NK-92 treated with Interleukin-12 subunit alpha and Interleukin-12 subunit beta, amount 100 ng/mL, for 24 hours (cell line): Measurements from ENCODE around the gene TPD52L2.

Experiments
- DNase-seq: peaks from one replicate; lab custom pipeline; 2025; lab: John Stamatoyannopoulos, UW

TPD52L2 gene

DNA sequence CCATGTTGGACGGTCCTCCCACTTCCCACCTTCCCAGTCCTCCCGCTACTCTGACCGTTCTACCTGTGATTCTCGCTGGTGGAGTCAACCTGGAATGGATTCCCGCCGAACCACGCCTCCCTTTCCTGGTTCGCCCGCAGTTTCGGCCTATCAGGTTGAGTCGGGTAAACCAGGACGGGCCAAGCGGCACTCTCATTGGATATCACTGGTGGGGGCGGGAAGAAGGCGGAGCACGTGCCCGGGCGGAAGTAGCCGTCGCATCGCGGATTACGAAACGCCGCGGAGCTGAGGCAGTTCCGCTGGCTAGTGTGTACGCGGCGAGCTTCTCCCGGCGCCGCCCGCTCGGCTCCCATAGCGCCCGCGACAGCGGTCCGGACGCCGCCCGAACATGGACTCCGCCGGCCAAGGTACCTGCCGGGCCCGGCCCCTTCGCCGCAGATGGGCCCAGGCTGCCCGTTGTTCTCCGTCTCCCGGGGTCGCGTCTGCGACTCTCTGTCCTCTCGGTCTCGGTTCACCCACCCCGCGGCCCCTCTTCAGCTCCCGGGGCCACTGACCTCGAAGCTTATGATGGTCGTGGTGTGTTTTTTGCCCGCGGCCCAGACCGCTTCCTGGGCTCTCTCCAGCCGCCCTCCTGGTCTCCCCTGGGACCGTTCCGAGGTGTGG is at the start of gene TPD52L2:
TPD52L2 (plus strand) TSS at position 293 of the 663 bp plus-strand sequence; CDS start at position 389, 96 bp downstream.
- DNase-seq: peak; percentile 98

DNA sequence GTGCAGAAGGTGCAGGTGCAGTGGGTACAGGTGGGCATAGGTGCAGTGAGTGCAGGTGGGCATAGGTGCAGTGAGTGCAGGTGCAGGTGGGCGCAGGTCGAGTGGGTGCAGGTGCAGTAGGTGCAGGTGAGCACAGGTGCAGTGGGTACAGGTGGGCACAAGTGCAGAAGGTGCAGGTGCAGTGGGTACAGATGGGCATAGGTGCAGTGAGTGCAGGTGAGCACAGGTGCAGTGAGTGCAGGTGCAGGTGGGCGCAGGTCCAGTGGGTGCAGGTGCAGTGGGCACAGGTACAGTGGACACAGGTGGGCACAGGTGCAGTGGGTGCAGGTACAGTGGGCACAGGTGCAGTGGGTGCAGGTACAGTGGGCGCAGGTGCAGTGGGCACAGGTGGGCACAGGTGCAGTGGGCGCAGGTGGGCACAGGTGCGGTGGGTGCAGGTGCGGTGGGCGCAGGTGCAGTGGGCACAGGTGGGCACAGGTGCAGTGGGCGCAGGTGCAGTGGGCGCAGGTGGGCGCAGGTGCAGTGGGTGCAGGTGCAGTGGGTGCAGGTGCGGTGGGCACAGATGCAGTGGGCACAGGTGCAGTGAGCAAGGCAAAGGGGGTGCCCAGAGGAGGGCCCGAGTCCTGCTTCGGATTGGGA is 49.3 kb upstream of the TPD52L2 start:
- no peak for DNase-seq

DNA sequence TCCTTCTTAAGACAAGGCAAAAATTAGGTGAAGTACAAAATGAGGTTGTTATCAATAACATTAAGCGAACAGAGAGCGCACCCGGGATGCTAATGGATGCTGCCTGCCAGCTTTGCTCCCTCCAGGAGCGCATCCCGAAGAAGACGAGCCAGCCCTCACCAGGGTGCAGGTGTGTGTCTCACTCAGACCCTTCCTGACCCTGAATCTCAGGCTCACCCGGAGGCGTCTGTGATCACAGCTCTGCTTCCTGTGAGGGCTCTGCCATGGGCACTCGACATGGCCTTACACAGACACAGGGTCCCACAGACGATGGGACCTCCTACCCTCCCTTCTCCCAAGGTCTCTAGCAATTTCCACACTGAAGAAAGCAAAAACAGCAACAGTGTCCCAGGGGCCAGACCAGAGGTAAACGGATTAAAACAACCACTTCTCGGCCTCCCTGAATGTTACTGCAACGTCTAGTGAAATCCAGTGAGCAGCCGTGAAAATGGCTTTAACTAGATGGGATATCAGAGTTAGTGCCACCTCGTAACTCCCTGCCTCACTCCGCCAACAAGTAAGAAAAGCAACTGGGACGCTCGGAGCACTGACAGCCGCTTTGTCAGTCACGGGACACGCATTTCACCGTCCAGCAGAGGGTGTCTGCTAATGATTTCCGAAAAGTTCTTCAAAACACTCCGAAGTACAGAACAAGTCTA is 45.7 kb upstream of the TPD52L2 start:
- DNase-seq: no peak

DNA sequence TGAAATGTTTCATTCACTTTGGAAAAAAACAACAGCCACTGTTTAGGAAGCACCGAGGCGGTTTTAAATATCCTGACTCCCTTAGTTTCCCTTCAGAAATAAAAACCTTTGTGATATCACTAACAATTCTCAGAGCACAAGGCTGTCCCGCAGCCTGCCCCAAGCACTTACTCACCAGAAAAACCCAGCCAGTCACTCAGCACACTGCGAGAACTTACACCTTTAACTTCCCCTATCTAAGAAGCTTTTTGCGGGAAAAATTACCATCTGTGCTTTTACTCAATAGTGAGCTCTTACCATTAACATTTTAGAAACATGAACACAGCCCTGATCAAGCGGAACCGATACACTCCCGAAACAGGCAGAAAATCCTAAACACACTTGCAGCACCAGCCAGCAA is 43.3 kb upstream of the TPD52L2 start:
- DNase-seq: no peak

DNA sequence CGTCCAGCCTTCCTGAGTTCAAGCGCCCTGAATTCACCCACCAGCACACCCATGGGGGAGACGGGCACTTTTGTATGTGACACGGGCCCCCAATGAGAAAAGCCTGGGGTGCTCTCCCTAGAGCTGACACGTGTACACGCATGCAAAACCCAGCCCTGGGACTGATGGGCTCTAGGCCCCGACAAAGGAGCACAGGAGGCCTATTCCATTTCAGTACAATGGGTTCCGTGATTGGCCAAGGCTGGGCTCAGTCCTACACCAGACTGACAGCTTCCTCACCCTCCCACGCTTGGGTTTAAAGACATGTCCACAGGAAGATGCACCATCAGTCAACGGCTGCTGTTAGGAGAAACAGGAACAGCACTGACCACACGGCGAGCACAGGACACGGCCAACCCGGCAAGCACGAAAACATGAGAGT is 42.8 kb upstream of the TPD52L2 start:
- DNase-seq: no peak

DNA sequence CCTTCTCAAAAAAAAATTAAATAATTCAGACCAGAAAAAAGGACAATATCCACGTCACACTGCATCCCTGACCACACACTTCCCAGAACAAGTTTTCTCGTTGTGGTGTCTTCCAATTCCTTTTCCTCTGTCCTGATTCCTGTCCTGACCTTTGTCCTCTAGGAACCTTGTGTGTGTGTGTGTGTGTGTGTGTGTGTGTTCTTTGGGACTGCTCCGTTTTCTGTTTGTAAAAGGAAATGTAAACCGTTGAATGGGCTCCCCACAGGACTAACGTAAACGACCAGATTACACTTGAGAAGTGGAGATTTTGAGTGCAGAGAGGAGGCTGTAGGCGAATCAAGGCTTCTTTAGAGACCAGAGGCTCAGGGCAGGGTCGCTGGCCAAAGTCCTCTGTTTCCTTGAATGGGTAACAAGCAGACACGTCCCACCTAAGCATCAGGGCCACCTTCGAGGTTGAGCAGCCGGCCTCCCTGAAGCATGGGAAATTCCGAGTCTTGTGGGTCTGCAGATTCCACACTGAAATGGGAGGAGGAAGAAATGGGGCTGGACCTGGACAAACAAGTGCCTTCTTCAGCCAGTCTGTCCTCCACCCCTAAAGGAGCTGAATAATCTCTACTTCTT is 41.3 kb upstream of the TPD52L2 start:
- no peak for DNase-seq

DNA sequence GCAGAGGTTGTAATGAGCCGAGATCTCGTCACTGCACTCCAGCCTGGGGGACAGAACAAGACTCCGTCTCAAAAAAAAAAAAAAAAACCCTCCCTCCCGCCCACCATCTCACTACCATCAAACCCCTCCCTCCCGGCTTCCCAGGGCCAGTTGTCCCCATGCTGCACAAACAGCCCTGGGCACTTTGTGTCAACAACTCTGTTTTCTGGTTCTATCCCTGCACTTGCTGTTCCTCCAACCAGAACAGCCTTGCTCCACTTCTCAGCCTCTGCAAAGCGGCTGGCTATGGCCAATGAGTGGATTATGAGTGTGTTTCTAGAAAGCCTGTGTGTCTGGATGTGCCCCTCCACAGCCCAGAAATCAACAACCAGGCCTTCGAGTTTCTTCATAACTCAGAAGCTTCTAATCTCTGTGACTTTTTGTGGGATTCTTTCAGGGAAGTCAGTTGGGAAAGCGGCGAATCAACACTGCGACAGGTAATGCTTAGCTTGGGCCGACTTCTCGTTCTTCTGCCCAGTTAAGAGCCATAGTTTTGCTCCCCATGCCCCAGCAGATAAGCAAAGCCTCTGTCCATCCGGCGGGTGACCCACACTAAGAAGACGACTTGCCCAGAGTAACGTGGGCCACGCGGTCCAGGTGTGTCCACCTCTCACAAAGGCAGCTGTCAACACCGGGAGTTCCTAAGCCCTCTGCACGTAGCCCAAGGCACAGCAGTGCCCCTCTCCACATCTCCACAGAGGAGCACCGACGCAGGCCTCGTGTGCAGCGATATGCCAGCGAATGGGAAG is 39.5 kb upstream of the TPD52L2 start:
- DNase-seq: no peak

DNA sequence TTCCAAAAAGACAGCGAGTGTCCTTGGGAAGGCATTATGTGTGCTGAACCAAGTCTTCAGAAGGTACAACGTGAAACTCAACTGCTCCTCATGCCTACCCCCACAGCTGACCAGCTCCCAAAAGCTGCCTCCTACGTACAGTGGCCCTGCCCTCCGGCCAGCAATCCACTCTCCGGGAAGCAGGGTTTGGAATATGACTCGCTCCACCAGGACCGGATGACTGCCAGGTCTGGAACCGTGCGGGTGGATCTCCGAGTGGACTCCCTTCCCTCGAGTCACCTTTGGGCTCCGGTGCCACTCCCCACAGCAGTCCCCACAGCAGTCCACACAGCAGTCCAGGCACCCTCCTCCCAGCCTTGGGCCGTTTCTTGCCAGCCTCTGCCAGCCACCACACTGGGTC is 38.3 kb upstream of the TPD52L2 start:
- DNase-seq: no peak

DNA sequence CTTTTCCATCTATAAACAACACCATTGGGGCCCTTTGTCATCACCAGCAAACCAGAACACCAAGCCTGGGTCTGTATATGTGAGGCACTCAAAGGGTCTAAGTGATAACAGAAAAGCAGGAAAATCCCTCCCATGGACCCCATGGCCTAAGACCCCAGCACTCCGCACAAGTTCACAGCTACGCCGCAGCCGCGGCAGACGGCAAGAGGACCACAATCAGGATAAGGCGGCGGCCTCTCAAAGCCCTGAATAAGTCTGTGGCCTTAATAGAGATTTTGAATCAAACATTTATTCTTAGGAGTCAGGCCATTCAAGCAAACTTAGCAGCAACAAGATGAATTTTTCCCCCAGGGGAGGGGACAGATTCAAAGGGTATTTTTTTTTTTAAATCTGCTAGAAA is 36.9 kb upstream of the TPD52L2 start:
- no peak for DNase-seq

DNA sequence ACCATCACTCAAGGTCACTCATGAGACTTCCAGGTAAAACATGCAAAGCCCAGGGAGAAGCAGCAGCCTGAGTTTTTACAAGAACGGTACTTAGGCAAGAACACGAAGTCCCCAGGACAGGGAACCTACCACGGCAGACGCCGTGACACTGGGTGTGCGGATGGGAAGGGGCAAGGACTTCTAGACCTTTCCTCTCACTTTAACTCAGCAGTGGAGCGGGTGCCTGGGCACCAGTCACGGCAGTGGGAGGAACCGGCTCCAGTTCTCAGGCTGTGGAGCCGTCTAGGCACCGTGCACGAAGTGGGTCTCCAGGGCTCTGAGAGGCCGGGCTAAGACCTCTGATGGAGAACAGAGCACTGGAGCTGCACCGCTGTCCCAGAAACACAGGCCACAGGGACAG is 36.5 kb upstream of the TPD52L2 start:
- DNase-seq: no peak

DNA sequence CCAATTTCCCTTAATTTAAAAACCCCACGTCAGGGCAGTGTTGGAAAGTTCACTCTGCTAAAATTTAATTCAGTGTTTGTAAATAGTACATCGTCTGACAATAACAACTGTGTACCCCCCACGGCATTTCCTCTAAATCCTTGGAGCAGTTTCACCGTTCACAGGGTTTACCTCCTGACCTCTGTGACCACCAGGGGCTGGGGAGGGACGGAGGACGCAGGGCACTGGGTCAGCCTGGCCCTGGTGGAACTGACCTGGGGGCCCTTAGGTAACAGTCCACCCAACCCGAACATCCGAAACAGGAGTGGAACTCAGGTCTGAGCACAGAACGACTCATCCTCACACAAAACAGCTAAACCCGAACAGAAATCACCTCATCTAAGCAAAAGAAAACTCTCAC is 36.1 kb upstream of the TPD52L2 start:
- DNase-seq: no peak

DNA sequence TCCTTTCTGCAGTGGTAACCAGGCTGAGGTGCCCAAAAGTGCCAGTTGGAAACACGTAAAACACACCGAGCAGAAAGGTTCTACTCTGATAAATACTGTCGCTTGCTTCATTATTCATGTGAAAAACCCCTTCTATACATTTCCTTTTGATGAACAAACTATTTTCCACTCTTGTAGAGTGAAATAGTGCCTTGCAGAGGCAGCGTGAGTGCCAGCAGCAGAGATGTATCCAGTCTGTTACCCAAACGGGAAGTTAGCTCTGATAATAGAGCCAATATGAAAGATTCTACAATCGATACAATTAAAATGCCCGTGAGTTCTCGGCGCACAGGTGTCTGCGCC is 35.5 kb upstream of the TPD52L2 start:
- DNase-seq: no peak

DNA sequence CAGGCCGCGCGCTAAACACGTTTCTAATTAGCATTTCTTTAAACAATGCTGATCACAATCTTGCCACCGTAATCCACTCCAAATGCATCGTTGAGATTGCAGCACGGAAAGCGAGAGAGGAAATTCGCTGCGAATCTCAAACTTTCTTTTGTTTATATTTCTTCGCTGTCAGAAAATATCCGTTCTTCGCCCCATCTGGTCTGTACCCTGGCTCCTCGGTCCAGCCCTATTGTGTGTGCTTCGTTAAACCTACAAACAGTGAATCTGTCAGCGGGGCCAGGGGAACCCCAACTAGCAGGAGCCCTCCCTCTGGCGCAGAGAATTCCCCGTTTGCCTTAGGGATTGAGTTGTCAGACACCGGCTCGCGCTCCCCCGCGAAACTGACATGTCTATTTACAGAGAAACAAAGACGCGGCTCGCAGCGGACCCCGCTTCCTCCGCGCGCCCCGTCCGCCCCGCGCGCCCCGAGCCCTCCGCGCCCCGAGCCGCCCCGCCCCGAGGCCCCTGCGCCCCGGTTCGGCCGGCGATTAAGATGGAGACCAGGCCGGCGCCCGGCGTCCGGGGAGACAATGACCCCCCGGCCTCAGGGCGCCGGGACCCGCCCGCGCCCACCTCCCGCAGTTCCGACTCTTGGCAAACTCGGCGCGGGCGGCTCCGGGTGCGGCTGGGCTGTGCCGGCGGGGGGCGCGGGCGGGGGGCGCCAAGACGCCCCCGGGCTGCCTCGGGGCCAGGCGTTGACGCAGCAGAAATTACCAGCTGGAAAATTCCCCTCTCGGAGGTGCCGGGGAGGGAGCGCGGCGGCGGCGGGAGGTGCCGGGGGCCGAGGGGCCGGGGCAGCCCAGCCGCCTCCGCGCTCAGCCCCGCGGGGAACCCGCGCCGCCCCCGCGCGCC is 34.9 kb upstream of the TPD52L2 start:
- DNase-seq: no peak

DNA sequence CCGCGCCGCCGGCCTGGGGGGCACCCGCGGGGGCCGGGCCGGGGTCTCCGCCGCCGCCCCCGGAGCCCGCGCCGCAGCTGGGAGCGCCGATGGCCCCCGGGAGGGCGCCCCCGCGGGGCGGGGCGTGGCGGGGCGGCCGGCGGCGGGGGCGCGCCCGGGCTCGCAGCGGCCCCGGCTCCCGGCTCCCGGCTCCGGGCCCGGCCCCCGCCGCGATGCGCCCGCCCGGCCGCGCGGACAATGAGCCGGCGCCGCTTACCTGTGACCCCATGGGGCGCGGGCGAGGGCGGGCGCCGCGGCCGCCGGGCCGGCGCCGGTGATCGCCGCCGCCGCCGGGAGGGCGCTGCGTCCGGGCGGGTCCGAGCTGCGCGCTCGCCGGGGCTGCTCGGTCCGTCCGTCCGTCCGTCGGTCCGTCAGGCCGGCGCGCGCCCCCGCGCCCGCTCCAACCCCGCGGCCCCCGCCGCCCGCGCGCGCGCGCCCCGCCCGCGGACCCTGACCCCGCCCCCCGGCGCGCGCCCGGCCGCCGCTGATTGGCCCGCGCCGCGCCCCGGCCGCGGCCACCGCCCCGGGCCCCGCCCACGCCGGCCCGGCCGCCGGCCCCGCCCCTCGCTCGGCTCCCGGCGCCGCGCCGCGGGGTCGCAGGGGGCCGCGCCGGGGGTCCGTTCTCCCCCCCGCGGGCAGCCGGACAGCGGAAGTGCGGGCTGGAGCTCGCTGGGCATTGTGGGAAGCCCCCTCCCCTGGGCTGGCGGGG is 34.1 kb upstream of the TPD52L2 start, which contains the start of gene ZBTB46:
ZBTB46 (minus strand) TSS at position 424 of the 748 bp plus-strand sequence. CDS start 40,507 bp downstream, outside the sequence.
- DNase-seq: no peak

DNA sequence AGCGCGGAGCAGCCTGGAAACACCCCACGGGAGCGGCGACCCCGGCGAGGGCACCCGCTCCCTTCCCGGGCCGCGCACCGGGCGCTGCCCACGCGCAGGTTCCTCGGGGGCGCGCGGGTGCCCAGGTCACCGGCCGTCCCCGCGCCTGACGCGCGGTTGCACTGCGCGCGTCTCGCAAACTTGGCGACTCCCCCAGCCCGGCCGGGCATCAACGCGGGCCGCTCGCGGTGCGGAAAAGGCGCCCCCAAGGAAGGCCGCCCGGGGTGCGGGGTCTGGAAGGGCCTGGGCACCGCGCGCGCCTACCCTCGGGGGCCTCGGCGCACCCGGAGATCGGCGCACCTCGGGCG is 33.5 kb upstream of the TPD52L2 start:
- no peak for DNase-seq

DNA sequence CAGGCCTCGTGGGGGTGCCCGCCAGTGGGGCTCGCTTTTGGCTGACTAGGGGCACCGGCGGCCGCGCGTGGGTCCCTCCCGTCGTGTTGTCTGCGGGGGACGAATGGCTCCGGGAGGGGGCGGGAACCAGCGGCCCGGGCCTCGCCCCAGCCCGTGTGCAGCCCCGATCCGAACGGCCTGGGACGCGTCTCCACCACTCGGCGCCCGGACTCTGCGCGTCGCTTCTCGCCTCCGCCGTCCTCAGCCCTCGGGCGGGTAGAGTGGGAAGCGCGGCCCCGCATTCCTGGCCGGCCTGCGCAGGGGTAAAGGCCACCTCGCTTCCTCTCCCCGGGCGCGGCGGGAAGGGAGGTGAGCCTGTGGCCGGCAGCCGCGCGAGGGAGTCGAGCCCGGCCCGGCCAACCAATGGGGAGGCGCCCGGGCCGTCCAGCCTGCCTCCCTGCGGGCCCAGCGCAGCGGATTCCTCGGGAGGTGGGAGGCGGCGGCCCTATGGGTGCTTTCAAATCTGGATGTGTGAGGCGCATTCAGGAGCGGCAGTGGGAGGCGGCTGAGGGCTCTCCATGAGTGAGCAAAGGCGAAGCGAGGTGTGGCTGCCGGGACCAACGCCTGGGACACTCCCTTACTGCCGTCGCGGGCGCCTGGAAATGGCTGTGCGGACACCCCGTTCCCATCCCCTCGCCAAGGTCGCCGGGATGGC is 32.9 kb upstream of the TPD52L2 start:
- no peak for DNase-seq

DNA sequence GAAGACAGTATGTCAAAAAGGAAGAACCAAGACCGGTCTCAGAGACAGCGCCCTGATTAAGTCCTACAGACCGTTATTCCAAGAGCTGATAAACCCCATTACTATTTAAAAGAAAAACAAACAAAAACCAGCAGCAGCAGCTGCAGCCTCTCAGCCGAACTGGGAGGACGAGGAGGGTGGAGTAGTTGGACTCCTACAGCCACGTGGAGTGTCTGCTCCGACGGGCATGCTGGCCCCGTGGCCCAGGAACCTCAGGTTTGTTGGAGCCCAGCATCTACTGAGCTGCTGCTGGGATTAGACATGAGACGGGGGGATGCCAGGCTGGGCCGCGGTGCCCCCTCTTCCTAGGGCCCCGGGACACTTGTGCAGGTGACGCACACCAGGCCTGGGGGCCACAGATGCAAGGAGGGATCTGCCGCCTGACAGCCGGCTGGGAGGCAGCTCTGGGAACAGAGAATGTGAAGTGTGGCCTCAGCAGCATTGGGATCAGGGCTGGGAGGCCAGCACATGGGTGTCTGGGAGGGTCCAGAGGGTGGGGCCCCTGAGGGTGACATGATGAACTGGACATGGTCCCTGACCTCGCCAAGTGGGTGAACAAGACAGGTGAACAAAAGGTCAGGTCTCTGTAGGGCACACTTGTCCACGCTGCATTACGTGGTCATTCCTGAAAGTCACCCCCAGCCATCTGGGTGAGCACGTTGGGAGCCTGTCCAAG is 31.1 kb upstream of the TPD52L2 start:
- DNase-seq: no peak

DNA sequence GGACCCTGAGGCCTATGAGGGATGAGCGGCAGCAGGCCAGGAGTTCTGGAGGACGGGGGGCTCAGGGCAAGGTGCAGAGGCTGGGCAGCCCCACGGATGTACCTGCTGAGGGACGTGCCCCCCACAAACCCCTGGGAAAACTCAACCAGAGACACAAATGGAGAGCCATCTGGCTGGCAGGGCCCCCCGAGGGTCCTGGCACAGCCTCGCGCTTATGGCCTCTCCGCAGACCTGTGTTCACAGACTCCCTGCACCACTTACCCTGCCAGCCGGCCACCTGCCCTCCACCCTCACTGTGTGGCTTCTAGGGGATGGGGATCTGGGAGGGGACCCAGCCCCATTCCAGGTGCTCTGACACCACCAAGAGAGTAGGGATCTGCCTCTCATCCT is 30.6 kb upstream of the TPD52L2 start:
- DNase-seq: no peak
